ENCODE measurements around the gene TMEM63A.
"Not testable (repeated sequence)": the region's sequence is repeated elsewhere in the genome, so short reads cannot be mapped to it uniquely, and the experiment has no call there.

TMEM63A gene

DNA sequence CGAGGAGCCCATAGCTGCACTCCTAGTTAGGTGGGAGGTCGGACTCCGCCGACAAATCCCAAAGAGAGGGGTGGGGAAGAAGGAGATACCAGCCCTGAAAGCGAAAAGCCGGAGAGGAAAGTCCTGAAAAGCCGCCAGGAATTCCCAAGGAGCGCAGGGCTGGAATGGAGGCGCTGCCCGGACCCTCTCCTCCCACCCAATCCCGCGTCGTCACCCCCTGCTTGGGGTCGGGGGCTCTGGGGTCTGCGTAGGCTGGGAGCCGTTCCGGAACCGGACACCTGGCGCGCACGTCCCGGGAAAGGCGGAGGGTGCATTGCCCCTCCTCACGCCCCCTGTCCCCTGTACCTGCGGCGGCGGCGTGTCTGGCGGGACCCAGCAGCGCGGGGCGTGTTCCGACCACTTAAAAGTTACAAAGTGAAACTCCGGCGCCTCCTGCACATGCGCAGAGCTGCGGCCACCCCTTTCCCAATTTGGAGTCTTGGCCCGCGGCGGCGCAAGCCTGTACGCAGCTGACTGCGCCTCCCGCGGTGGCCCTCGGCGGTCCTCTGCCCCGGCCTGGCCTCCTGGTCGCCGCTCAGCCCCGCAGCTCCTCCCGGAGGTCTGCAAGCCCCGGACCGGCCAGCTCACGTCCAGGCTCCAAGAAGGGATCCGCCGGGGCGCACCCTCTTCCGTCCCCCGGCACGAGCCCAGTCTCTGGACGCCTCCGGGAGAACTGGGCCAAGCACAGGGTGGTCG, at the start of gene TMEM63A:
Gene TMEM63A, minus strand, starts transcription at position 422 of the 735 bp plus-strand sequence. CDS start 4,800 bp downstream, outside the sequence.
- no peak for TF ChIP-seq CTCF (IDR thresholded peaks at IDR 0.05; ENCODE audit: low read depth, low read length)
- in situ Hi-C loops (cut with HindIII; ENCODE audit: low sequenced_read_pairs), result no loop called here
- peak; percentile 84 for DNase-seq (ENCODE audit: low read depth, low spot score)
- H3K4me3 ChIP-seq (ENCODE audit: low read depth, low read length), result peak within 1 kb of the TSS; percentile 95

GRCh38 chr1:225931270-225932136, 49.3 kb upstream of the TMEM63A start:
- in situ Hi-C loops (cut with HindIII; ENCODE audit: low sequenced_read_pairs), result no loop called here
- no peak overlapping the region for H3K4me3 ChIP-seq (ENCODE audit: low read depth, low read length)
- DNase-seq (ENCODE audit: low read depth, low spot score), result no peak
- TF ChIP-seq CTCF (IDR thresholded peaks at IDR 0.05; ENCODE audit: low read depth, low read length), result no peak

DNA sequence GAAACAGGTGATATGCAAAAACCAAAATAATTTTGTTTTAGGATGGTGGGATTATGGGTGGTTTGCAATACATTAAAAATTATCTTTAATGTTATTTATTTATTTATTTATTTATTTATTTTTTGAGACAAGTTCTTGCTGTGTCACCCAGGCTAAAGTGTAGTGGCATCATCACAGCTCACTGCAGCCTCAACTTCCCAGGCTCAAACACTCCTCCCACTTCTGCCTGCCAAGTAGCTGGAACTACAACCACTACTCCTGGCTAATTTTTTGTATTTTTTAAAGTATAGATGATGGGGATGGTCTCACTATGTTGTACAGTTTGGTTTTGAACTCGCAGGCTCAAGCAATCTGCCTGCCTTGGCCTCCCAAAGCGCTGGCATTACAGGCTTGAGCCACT, 48.4 kb upstream of the TMEM63A start:
- in situ Hi-C loops (cut with HindIII; ENCODE audit: low sequenced_read_pairs), result no loop called here
- no peak for DNase-seq (ENCODE audit: low read depth, low spot score)
- no peak for TF ChIP-seq CTCF (IDR thresholded peaks at IDR 0.05; ENCODE audit: low read depth, low read length)
- no peak overlapping the region for H3K4me3 ChIP-seq (ENCODE audit: low read depth, low read length)

- H3K4me3 ChIP-seq (ENCODE audit: low read depth, low read length); in situ Hi-C loops (cut with HindIII; ENCODE audit: low sequenced_read_pairs): not testable (repeated sequence)
Observed at GRCh38 chr1:225929462-225929861, 47.3 kb upstream of the TMEM63A start.

GRCh38 chr1:225928186-225929175, 46.3 kb upstream of the TMEM63A start:
- no peak for DNase-seq (ENCODE audit: low read depth, low spot score)
- in situ Hi-C loops (cut with HindIII; ENCODE audit: low sequenced_read_pairs), result no loop called here
- no peak overlapping the region for H3K4me3 ChIP-seq (ENCODE audit: low read depth, low read length)
- TF ChIP-seq CTCF (IDR thresholded peaks at IDR 0.05; ENCODE audit: low read depth, low read length), result no peak

More at GRCh38 chr1:225929462-225929861, 47.3 kb upstream of the TMEM63A start:
- DNase-seq (ENCODE audit: low read depth, low spot score), result not testable (repeated sequence)

DNA sequence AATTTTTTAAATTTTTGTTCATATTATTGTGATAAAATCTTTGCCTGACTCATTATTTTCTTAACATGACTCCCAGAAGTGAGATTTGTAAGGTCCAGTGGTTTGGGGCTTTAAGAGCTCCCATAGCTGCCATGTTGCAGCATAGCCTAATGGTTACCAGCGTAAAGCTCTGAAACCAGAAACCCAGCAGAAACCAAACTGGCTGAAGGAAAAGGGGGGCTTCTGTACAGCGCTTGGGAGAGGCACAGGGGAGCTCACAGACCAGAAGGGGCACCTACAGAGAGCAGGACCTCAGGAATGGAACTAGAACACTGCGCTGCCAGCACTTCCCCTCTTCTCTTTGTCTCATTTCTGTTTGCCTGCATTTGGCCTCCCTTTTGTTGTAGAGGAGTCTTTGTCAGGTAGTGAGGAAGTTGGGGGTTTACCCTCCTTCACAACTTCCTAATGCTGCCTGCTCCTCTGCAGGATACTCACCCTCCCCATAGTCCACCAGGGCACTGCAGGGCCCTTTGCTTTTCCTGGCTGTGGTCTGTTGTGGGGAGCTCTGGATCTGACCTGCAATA, 44.5 kb upstream of the TMEM63A start:
- no peak for TF ChIP-seq CTCF (IDR thresholded peaks at IDR 0.05; ENCODE audit: low read depth, low read length)
- in situ Hi-C loops (cut with HindIII; ENCODE audit: low sequenced_read_pairs), result no loop called here
- no peak overlapping the region for H3K4me3 ChIP-seq (ENCODE audit: low read depth, low read length)
- no peak for DNase-seq (ENCODE audit: low read depth, low spot score)

All from astrocyte of the spinal cord (primary cell).